Left colon (tissue), 2 donors: ENCODE data around the gene TENM4. TPM values are rescaled to one million over a fixed set of nuclear protein-coding genes. Genes with fewer than 3 reads are reported as not detected.
"Not testable (repeated sequence)": the region's sequence is repeated elsewhere in the genome, so short reads cannot be mapped to it uniquely, and the experiment has no call there.

Source experiments
- ATAC-seq: fragments of 200-7000 bp; cut with Tn5 transposase; one replicate; pipeline ENCODE4 v1.9.1; 2020; ENCODE audit warnings: mild to moderate bottlenecking, moderate library complexity
- DNase-seq, 2 donors: peaks; one replicate each; pipeline ENCODE4 v3.0.0-alpha.2; 2020
- intact Hi-C, 2 donors: fragments of 100-400 bp; cut with DNase I in 1 of 2; cut with micrococcal nuclease in 1 of 2; formaldehyde crosslinking; loops; one replicate each; pipeline versions ENCODE4 v1.11.2 to v1.14.0; 2022; cut with DNase I, micrococcal nuclease
- total RNA-seq, 2 donors: library from RNA; stranded (reverse); fragmentation: NEBNext Ultra II Directional; extraction: Animal tissue kit (Norgen Biotek cat#: 25700); gene quantifications; one replicate each; pipeline ENCODE4 v1.2.1, GENCODE V29; 2021
- donor health status: DM: no; HTN: no; CAD: no.
- donor health status: DM: yes; HTN: yes; CAD: no.

TENM4 gene
- total RNA-seq, 2 donors from 2014 or later, result 0.92 to 1.7 TPM

DNA sequence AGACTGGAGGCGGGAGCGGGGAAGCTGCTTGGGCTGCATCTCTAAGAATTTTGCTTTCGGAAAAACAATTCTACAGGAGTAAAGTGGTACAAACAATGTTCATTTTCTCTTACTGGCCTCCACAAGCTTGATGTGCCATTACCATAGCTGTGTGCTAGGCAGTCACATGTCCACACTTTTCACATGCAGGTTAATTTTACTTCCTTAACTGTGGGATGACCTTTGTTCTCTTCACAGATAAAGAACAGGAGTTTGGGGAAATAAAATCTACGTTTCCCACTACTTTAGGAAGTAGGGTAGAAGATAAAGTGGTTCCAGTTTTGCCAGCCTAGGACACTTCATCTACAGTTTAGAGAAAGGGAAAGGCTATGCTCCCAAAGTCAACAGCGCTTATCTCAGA, 539.0 kb downstream of the TENM4 start:
- peak; percentile 85 for ATAC-seq
- no peak for DNase-seq
- intact Hi-C loops, result no loop called here

DNA sequence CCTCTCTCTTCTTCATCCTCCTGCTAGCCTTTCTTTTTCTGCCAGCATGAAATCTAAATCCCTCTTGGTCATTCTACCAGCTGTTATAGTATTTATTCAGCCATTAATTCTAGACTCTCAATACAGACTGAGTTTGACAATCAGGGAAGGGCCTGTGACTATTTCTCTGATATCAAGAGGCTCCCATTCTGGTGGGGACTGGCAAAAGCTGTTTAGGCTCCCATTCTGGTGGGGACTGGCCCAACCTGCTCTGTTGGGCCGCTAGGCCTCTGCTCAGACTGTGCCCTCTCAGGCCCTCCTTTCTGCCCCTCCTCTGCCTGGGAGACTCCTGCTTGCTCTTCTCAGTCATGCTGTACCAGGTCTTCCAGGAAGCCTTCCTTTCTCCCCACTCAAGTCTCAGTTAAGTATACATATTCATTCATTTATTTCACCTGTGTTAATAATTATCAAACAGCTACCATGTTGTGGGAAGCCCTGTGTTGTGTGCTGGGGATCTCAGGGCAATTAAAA, 542.5 kb downstream of the TENM4 start:
- DNase-seq (no peak), ATAC-seq (no peak)
- intact Hi-C loops, result no loop called here

DNA sequence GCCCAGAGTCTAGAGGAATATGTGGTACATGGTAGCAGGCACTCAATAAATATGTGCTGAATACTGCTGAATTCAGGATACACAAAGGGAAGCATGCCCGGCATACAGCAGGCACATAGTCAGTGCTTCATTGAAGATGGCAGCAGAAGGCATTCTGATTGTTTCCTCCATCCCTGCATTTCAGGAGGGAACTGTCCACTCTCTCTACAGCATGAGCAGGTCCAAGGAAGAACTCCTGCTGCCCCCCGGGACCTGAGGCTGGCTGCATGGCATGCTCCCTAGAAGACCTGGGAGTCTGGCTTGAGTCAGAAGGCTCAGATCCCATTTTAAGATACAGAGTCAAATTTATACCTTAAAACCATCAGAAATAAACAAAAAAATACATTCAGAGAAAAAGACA, 546.8 kb downstream of the TENM4 start:
- no peak for DNase-seq
- intact Hi-C loops, result no loop called here
- no peak for ATAC-seq

DNA sequence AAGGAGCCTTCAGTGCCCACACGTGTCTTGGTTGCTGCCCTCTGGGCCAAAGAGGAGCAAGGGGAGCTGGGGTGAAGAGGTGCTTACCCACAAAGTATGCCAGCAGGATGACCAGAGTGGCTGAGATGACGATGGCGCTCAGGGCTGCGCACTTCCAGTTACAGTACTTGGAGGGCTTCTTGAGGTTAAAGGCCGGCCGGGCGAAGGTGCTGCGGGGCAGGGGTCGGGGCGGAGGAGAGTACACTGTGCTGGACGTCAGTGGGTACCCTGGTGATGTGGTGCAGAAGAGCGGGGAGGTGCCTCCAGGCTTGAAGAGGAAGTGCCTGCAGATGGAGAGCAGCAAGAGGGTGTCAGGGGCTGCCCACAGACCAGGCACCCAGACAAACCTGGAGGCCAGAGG, 551.1 kb downstream of the TENM4 start:
- no peak for ATAC-seq
- intact Hi-C loops, result no loop called here

DNA sequence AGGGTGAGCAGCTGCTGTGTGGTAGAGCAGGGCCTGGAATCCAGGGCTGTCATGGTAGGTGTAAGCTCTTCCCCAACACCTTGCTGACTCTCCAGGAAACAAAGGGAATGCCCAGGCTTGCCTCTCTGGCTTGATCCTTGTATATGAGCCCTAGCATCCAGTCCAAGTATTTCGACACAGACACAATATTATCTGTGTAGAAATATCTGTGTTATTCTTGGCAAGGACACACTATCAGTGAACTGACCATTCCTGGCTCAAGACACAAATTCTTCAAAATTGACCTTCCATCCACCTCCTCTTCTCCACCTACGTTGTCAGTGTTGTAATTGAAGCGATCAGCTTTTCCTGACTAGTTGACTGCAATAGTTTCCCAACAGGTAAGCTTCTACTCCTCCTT, 554.2 kb downstream of the TENM4 start:
- ATAC-seq (no peak), DNase-seq (no peak)
- intact Hi-C loops, result no loop called here

More for the DNA sequence above, 551.1 kb downstream of the TENM4 start:
- DNase-seq, result no peak

GRCh38 chr11:78884761-78885160, 556.1 kb downstream of the TENM4 start:
- DNase-seq (no peak), ATAC-seq (no peak)
- intact Hi-C loops, result no loop called here

DNA sequence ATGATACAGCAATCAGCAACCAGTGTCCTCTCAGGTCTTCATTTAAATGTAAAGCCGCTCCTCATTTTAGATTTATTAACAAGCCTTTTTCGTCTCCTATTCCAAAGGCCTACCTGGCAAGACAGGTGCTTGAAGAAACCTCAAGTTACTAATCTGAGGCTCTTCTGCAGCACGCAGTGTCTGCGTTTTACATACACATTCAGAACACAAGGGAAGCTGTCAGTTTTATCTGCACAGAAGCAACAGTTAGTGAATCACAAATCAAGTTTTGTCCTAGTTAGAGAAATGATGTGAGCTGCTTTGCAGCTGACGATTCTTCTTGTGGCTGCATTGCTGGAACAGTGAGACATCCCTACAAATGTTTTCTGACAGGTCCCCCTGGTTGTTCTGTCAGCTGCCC, 557.3 kb downstream of the TENM4 start:
- ATAC-seq (no peak), DNase-seq (no peak)
- intact Hi-C loops, result no loop called here

- intact Hi-C loops, result not testable (repeated sequence)
Measured at GRCh38 chr11:78879094-78879980, 561.5 kb downstream of the TENM4 start.

DNA sequence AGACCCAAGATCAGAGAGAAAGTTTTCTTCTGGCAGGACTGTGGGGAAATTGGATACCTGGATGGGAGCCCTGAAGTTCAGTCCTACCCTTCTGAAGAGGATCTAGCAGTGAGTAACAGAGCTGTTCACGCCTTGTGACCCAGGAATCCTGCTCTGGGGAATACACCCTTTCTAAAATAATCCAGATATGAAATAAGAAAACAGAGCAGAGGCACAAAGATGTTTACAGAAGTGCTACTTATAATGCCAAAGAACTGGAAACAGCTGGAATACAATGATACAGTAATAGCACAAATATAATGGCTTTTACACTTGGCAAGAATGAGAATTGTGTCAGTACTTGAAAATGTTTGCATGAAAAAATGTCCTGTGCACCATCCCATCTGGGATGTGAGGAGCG, 562.2 kb downstream of the TENM4 start:
- ATAC-seq, result no peak
- intact Hi-C loops, result no loop called here
- DNase-seq, result no peak

More at GRCh38 chr11:78879094-78879980, 561.5 kb downstream of the TENM4 start:
- ATAC-seq, DNase-seq: not testable (repeated sequence)

- DNase-seq (no peak), ATAC-seq (no peak)
- intact Hi-C loops, result no loop called here
Measured at GRCh38 chr11:78876676-78877075, 564.2 kb downstream of the TENM4 start.

GRCh38 chr11:78870655-78871054, 570.2 kb downstream of the TENM4 start:
- no peak for DNase-seq
- intact Hi-C loops, result no loop called here
- ATAC-seq, result no peak

GRCh38 chr11:78869293-78869692, 571.5 kb downstream of the TENM4 start:
- DNase-seq, result no peak
- intact Hi-C loops, result no loop called here

DNA sequence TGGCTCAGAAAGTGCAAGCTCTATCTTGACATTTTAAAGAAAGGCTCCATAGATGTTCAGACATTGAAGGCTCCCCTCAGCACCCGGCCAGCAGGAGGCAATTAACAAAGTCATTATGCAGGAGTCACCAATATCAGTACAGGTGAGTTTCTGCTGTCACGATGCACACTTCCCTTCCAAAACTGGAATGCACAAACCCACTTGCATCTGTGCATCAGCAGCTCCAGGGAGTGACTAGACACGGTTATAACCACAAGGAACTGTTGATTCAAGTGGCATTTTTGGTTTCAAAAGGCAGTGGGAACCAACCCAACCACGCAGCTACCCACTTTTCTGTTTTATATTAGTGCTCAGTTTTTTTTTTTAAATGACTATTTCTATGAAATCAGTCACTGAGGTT, 572.3 kb downstream of the TENM4 start:
- DNase-seq (no peak), ATAC-seq (no peak)

More at GRCh38 chr11:78869293-78869692, 571.5 kb downstream of the TENM4 start:
- ATAC-seq, result no peak

DNA sequence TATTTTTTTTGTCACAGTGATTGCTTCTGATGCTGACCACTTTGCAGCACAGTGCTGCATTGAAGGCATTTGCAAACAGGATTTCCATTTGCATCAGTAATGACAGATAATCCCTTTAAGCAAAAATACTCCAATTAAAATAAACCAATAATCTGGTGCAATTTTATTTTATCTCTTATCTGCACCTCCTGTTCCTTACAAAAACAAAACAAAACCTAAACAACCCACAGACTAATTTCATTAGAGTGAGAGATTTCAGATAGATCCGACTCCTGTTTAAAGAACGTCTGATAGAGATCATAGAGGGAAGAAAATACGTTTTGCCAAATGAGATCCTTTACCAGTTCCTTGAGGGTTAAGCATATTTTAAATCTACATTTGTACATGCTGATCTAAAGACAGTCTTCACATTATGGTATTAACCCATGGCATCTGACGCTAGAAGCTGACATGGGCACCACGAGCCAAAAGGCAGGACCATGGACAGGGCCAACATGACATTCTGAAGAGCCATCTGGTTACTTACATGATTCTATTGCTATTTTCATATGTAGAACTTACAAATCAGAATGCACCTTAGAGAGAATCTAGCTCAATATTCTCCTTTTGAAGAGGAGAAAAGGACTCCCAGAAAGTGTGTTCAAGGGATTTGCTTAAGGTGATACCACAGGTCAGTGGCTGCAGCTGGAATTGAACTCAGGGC, 580.0 kb downstream of the TENM4 start:
- DNase-seq (peak in 1 of 2 donors; percentile 12), ATAC-seq (no peak)
- intact Hi-C loops, result no loop called here

More for the DNA sequence above, 572.3 kb downstream of the TENM4 start:
- intact Hi-C loops, result no loop called here

DNA sequence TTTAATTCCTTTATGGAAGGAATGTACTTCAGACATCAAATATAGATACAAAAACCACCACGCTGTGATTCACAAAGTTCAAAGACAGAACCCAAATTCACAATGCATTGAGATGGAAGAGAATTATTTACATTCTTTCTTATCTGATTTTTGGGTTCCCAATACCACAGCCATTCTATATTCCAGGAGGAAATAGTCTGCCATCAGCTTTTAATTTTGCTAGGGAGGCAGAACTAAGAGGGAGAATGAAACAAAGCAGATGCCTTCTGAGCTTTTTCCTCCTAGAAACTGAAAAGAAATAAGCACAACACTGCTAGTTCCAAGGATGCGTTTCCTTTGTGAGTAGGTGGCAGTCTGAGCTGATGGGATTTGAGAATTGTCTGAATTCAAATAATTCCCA, 583.1 kb downstream of the TENM4 start:
- DNase-seq (no peak), ATAC-seq (no peak)
- intact Hi-C loops, result no loop called here

DNA sequence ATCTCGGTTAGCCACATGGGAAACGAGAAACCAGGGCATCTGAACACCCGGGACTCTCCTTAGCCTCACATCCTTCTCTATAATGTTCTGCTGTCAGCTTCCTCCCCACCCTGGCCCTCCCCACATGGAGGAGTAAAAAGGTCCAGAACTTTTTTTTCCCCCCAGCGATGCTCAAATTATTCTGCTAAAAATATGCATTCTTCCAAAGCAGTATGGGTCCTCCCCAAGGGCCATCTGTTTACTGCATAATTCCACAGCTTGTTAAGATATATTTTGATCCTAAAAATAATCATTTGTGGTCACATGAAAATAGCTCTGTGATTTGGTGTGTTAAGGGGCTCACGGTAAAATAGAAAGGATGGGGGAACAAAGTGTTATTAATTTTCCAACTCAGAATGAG, 584.6 kb downstream of the TENM4 start:
- no peak for DNase-seq
- intact Hi-C loops, result no loop called here
- ATAC-seq, result no peak

DNA sequence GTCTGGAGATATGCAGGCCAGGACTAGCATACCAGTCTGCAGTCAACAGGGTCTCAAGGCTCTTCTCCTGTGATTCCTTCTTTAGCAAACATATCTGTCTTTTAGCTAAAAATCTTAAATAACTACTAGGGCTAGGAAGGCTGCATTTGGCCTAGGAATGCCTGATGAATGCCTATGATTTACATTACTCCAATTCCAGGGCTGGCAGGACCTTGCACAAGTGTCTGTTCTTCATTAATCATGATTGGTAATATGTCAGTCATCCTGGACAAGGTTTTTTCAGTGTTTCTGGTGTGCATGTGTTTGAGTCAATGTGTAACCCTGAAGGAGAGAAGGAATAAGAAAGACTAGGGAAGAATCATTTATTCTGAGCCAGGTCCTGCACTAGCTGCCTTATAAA, 585.7 kb downstream of the TENM4 start:
- DNase-seq (no peak), ATAC-seq (no peak)
- intact Hi-C loops, result no loop called here

- intact Hi-C loops, result no loop called here
- DNase-seq (no peak), ATAC-seq (no peak)
Measured at GRCh38 chr11:78853521-78853920, 587.3 kb downstream of the TENM4 start.

GRCh38 chr11:78851878-78852586, 588.8 kb downstream of the TENM4 start:
- intact Hi-C loops, result no loop called here
- ATAC-seq (peak; percentile 64), DNase-seq (peak in 1 of 2 donors; percentile 42)
